Activated T-cell treated with anti-CD3 and anti-CD28 coated beads for 4 hours (primary cell): Measurements from ENCODE around the gene CD247.
A peak's percentile ranks its signal among the peaks of the same experiment; 100 is the strongest.

ENCODE experiments used
- DNase-seq: peaks from one replicate; pipeline ENCODE4 v3.0.0-alpha.2; 2020

CD247 gene

DNA sequence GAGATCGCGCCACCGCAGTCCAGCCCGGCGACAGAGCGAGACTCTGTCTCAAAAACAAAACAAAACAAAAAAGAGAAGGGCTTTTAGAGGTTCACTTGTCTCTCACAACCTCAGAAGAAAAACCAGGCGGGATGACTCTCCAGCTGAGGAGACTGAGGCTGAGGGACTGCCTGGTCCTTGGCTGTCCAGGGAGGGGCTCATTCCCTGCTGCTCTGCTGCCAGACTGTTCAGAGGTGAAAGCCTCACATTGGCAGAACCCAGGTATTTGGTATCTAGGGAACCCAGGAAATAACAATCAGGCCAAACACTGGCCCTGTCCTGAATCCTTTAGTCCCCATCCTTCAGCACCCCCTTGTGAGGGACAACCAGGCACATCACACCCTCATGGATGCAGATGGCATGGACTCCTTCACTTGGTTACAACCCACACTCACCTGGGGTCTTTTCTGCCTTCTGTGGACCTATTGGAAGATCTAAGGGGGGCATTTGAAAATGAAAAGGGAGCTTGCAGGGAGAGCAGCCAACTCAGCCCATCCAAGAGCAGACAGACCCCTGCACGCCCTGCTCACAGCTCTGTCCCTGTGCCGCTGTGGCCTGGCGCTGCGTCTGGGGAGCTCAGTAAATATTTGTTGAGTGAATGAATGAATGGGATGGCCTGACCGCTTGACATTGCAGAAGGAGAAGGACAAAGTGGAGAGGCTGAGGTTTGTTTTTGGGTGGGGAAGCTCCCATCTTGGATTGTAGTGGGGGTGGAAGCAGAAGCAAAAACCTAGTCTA is 33.4 kb downstream of the CD247 start:
- no peak for DNase-seq

- DNase-seq, result no peak
Measured at GRCh38 chr1:167483790-167484189, 34.5 kb downstream of the CD247 start.

GRCh38 chr1:167482184-167482583 is 36.1 kb downstream of the CD247 start:
- DNase-seq, result no peak

DNA sequence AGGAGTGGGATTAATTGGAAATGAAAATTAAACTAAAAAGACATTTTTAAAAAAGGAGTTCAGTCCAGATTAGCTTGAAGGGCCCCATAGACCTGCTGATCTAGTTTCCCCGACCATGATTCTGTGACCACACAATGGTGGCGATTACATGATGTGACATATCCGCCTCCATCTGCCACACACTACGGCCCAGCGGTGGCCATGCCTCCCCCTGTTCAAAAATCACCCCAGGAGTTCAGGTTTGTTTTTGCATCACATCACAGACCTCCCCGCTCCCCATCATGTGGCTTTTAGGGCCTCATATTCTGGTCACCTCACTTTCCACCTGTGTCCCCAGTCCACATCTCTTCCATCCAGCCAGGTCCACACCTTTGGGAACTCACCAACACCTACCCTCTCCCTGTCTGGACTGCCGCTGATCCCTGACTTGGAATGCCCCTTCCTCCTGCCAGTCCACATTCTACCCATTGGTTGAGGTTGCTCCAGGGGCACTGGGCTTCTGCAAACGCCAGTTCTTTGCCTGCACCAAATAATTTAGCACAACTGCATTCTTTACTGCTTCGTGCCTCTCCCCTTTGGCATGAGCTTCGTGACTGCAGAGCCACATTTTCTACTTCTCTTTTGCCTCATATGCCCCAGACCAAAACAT is 38.9 kb downstream of the CD247 start:
- no peak for DNase-seq

DNA sequence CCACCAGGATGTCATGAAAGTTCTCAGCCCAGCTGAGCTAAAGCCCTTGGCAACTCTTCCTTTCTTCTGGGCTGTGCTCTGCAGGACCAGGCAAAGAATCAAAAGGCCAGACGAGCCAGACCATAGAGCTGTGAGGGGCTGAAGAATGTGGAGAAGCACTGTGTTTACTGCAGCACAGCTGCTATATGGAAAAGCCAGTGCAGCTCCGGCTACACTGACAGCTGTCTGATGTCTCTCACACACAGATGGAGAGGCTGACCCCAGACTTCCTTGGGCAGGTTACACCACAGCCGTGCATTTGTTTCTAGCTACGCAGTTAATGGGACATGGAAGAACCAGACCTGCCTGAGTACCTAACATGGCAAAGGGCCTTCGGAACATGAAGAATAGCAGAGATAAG is 40.3 kb downstream of the CD247 start:
- no peak for DNase-seq

GRCh38 chr1:167476061-167476460 is 42.3 kb downstream of the CD247 start:
- no peak for DNase-seq

- DNase-seq, result peak; percentile 60
Measured at GRCh38 chr1:167474191-167474641, 44.1 kb downstream of the CD247 start.

GRCh38 chr1:167473761-167474160 is 44.6 kb downstream of the CD247 start:
- no peak for DNase-seq

DNA sequence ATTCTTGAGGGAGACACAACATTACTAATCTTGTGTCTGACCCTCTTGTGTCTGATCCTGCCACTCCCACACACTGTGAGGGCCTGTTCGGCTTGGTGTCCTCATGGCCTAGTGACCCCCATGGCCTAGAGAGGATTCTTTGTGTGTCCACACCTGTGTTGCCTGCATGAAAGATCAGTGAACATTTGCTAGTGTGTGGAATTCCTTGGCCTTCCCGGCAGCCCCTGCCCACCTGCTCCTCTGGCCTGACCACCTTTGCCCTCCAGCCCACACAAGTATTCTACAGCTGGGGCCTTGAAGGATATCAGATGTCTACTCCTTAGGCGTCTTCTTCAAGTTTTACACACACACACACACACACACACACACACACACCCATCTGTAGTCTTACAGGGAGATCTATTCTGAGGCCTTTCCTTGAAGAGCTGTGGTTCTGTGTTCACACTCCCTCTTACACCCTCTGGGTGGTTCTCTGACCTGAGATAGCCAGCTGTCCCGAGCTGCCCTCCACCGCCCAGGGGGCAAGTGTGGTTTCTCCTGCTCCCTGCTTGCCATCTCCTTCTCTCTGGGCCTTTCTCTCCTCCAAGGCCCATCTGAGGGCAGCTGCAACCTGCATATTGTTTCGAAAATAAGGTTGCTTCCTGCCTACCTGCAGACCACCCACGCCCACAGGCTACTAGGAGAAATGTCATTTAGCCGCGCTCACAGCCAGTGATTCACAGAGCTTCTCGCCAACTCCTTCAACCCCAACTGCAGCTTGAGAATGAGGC is 45.4 kb downstream of the CD247 start:
- peak; percentile 46 for DNase-seq

- no peak for DNase-seq
Measured at GRCh38 chr1:167471568-167471967, 46.8 kb downstream of the CD247 start.

DNA sequence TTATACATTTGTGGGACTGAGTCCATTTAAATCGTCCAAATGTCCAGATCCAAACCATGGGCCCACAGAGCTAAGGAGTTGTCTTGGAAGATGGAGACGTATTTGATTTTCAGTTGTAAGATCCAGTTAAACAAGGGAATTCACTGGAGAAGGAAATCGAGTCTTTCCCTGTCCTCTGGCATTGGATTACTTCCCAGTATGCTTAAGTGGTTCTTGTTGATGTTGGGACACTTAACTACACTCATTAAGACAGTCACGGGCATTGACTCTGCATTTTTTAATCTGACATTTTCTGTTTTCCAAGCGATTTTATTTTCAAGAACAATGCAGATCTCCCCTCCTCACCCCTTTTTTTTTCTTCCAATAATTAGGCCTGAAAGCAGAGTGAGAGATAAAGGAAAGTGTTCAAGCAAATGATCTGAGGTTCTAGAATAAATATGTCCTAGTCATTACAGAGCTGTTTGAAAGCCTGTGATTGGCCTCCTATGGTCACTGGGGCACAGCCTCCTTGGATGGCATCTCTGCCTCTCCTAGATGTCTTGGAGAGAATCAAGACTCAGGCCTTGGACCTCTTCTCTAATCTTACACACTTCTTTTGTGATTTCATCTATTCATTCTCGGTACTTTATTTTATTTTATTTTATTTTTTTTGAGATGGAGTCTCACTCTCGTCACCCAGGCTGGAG is 48.9 kb downstream of the CD247 start:
- DNase-seq, result no peak

DNA sequence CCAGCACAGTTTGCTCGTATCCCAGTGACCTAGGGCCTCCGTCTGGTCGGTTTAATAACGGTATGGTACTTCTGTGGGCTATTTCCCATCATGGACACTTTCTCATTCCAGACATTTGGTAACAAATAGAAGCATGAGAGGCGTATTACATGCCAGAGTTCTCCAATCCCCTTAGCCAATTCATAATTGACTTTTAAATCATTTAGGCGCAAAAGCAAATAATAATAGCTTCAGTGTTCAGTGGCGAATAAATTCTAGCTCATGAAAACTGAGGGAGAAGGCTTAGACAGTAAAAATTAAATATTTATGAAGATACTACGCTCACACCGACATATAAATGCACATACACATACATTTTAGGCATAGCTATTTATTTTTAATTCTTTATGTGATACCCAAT is 50.6 kb downstream of the CD247 start:
- no peak for DNase-seq

- no peak for DNase-seq
Measured at GRCh38 chr1:167467126-167467710, 51.1 kb downstream of the CD247 start.

- DNase-seq, result no peak
Measured at GRCh38 chr1:167465743-167466142, 52.6 kb downstream of the CD247 start.

GRCh38 chr1:167465018-167465417 is 53.3 kb downstream of the CD247 start:
- no peak for DNase-seq

- no peak for DNase-seq
Measured at GRCh38 chr1:167463875-167464575, 54.3 kb downstream of the CD247 start.

DNA sequence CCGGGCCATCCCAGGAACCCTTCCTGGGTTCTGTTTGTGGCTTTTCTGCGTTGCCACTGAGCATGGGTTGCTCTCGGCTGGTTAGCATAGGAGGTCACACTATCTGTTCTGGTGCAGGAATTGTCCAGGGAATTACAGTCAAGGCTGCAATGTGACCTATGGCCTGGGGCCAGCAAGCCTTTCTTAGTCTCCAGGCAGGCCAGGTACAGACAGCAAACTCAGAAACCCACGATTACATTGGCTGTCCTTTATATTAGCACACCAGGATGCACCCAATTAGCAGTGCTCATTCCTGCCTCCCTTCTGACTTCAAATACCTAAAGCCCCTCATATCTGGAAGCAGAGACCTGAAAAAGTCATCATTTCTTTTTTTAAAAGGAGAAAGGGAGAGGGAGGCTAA is 55.2 kb downstream of the CD247 start:
- no peak for DNase-seq

GRCh38 chr1:167462341-167462740 is 56.0 kb downstream of the CD247 start:
- DNase-seq, result no peak

- DNase-seq, result peak; percentile 57
Measured at GRCh38 chr1:167460836-167461235, 57.5 kb downstream of the CD247 start.

DNA sequence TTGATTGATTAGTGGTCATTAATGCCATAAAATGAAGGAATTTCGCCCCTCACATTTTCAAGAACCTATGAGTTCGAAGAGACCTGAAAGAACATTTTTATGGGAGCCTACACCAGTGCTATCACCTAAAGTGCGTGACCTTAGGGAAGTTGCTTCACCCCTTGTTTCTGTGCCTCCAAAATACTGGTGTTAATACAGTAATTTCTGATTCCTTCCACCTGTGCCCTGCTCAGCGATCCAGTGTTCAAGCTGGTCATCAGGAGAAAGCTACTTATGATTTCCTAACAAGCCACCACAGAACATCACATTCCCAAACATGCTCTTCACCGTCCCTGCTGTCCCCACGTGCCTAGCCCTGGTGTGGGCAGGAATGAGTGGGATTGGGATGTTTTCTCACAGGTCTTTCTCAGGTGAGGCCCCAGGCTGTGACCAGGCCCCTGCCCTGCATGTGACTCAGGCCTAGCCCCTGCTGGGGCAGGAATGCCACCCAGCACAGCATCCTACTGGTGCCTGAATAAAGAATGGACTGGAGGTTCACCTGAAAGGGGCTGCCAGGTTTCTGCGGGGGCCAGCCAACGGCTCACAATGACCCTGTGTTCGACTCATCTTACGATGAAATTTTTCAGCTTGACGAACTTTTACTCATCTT is 60.3 kb downstream of the CD247 start:
- DNase-seq, result no peak

- no peak for DNase-seq
Measured at GRCh38 chr1:167456926-167457325, 61.4 kb downstream of the CD247 start.

DNA sequence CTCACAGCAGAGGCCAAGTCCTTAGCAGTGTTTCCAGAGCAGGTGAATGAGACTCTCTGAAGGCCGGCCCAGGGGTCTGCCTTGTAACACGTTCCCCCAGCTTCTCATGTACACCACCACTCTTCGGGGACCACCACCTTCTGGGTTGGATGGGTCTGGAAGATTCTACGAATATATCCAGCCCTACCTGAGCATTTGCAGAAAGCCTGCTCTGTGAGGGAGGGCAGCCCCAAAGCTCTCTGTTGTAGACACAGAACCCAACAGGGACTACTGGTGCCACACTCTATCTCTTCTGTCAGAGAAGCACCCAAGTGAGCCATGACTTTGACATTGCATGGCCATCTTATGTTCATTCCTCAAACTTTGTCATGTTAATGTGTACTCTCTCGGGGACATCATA is 61.8 kb downstream of the CD247 start:
- no peak for DNase-seq
